ENCODE data around the gene LMOD2.

- TF ChIP-seq CTCF (IDR thresholded peaks at IDR 0.05; ENCODE audit: low read depth, low read length) (no peak), MAX (IDR thresholded peaks at IDR 0.05; ENCODE audit: low read depth, low read length) (no peak), POLR2A (IDR thresholded peaks at IDR 0.05; ENCODE audit: extremely low read depth, insufficient read length) (no peak), MYC (IDR thresholded peaks at IDR 0.05; ENCODE audit: low read depth, low read length) (no peak)
Measured at GRCh38 chr7:123674399-123675180, 18.9 kb downstream of the LMOD2 start.

Measured in NB4 (cell line).